Measurements from ENCODE around the gene PLBD1.

GRCh38 chr12:14611640-14612203 lies 44.0 kb upstream of the PLBD1 start:
- no peak for TF ChIP-seq CTCF (IDR thresholded peaks at IDR 0.05)
- no peak for TF ChIP-seq POLR2A (IDR thresholded peaks at IDR 0.05)
